Umbilical cord (tissue), 2 donors: ENCODE results near the gene EPB41. TPM values are rescaled to one million over a fixed set of nuclear protein-coding genes. Genes with fewer than 3 reads are reported as not detected.
"Not testable (repeated sequence)": the region's sequence is repeated elsewhere in the genome, so short reads cannot be mapped to it uniquely, and the experiment has no call there.

Source experiments
- DNase-seq: peaks from one replicate; pipeline ENCODE4 v3.0.0-alpha.2; 2015; ENCODE audit warnings: low spot score
- total RNA-seq: library from RNA; depleted of rRNA; stranded (reverse); fragments of >200 nt; gene quantifications from one replicate; pipeline ENCODE4 v1.2.3, GENCODE V29; 2014; ENCODE audit warnings: low replicate concordance; ENCODE audit not compliant: insufficient read depth

Gene EPB41
- total RNA-seq, 1 donor from 2014 or later = 71.3 TPM

GRCh38 chr1:28976248-28976647 lies 61.9 kb downstream of the EPB41 start:
- no peak for DNase-seq

GRCh38 chr1:28981210-28981609 lies 66.8 kb downstream of the EPB41 start:
- no peak for DNase-seq

GRCh38 chr1:28982198-28982597 lies 67.8 kb downstream of the EPB41 start:
- no peak for DNase-seq

GRCh38 chr1:28983091-28983490 lies 68.7 kb downstream of the EPB41 start:
- DNase-seq = no peak

GRCh38 chr1:28983509-28984310 lies 69.3 kb downstream of the EPB41 start:
- DNase-seq = no peak

GRCh38 chr1:28984311-28984684 lies 69.9 kb downstream of the EPB41 start:
- DNase-seq = no peak

- DNase-seq = no peak
Measured at GRCh38 chr1:28985427-28985826, 71.1 kb downstream of the EPB41 start.

- DNase-seq = no peak
Measured at GRCh38 chr1:28986306-28986910, 72.0 kb downstream of the EPB41 start.

GRCh38 chr1:29002792-29003191 lies 88.4 kb downstream of the EPB41 start:
- DNase-seq = no peak

GRCh38 chr1:29004288-29004687 lies 89.9 kb downstream of the EPB41 start:
- DNase-seq = no peak

- peak; percentile 58 for DNase-seq
Measured at GRCh38 chr1:29004798-29005197, 90.4 kb downstream of the EPB41 start.

- DNase-seq = peak; percentile 73
Measured at GRCh38 chr1:29011775-29012174, 97.4 kb downstream of the EPB41 start.

- DNase-seq = no peak
Measured at GRCh38 chr1:29017235-29017634, 102.9 kb downstream of the EPB41 start.

GRCh38 chr1:29017975-29018712 lies 103.8 kb downstream of the EPB41 start:
- DNase-seq = no peak

- DNase-seq = no peak
Measured at GRCh38 chr1:29022620-29023019, 108.3 kb downstream of the EPB41 start.

- DNase-seq = no peak
Measured at GRCh38 chr1:29029667-29030066, 115.3 kb downstream of the EPB41 start.

GRCh38 chr1:29032841-29033240 lies 118.5 kb downstream of the EPB41 start:
- peak; percentile 12 for DNase-seq

GRCh38 chr1:29033829-29034466 lies 119.6 kb downstream of the EPB41 start:
- DNase-seq = peak; percentile 56

GRCh38 chr1:29043274-29043965 lies 129.1 kb downstream of the EPB41 start:
- DNase-seq = peak; percentile 78

GRCh38 chr1:29044010-29044409 lies 129.6 kb downstream of the EPB41 start:
- DNase-seq = no peak

GRCh38 chr1:29045663-29046062 lies 131.3 kb downstream of the EPB41 start:
- not testable (repeated sequence) for DNase-seq
